Nephron progenitor cell (in vitro differentiated cells): ENCODE data around the gene TCEA3.
A peak's percentile ranks its signal among the peaks of the same experiment; 100 is the strongest.
"Not testable (repeated sequence)": the region's sequence is repeated elsewhere in the genome, so short reads cannot be mapped to it uniquely, and the experiment has no call there.

Source experiments
- DNase-seq: peaks from one replicate; pipeline ENCODE4 v3.0.0; 2021
- H3K27ac Mint-ChIP-seq: 2 replicates; pipeline ENCODE4 v1.8.0; 2021; ENCODE audit warnings: mild to moderate bottlenecking, moderate library complexity, mixed read lengths
- H3K27me3 Mint-ChIP-seq: 2 replicates; pipeline ENCODE4 v1.8.0; 2021; ENCODE audit warnings: mild to moderate bottlenecking, low read depth, mixed read lengths; ENCODE audit not compliant: poor library complexity
- H3K36me3 Mint-ChIP-seq: 2 replicates; pipeline ENCODE4 v1.8.0; 2021; ENCODE audit warnings: low read depth, mixed read lengths
- H3K4me1 Mint-ChIP-seq: 2 replicates; pipeline ENCODE4 v1.8.0; 2021; ENCODE audit warnings: mixed read lengths
- H3K4me3 Mint-ChIP-seq: 2 replicates; pipeline ENCODE4 v1.8.0; 2021; ENCODE audit warnings: mild to moderate bottlenecking, moderate library complexity, mixed read lengths
- H3K9me3 Mint-ChIP-seq: 2 replicates; pipeline ENCODE4 v1.8.0; 2021; ENCODE audit warnings: mild to moderate bottlenecking, moderate library complexity, mixed read lengths
- TF ChIP-seq, protein P1 (sequence below): fragments of 200-600 bp; sonication (generic); IDR thresholded peaks from 2 replicates; pipeline ENCODE4 v1.5.0; 2021; ENCODE audit warnings: antibody characterized with exemption

TCEA3 gene

DNA sequence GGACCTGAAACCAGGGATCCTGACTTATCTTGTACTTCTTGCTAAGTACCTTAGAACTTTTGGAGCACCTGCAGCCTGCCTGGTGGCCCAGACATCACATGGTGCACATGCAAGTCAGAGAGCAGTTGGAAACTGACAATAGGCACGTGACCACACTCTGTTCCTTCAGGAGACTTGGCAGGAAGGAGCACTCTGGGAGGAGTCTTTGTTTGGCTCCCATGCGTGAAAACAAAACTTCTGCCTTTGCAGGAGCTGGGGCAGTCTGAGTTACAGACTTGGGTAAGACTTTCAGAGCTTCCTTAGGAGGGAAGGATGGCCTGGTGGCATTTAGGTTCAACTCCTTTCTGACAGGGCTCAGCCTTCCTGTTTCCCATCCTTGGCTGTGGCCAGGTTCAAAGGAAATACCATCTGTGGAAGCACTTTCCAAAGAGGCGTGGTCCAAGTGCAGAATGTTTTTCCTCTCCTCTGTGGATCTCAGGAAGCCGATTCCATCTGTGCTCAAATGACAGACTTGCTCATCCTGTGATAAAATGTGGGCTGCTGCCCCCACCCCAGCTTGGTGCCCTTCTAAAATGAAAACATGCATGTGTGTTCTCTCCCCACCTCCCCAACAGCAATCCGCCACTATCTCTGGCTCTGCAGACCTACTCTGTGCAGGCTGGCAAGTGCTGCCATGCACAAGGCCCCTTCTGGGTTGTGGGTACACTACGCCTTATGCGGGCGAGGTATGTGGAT is 40.8 kb downstream of the TCEA3 start:
- Mint-ChIP-seq H3K27ac (no peak overlapping the region), H3K4me1 (peaks cover 44% of the 10 kb centered on the region), H3K9me3 (peaks cover 7% of the 10 kb centered on the region), H3K4me3 (no peak overlapping the region), H3K27me3 (peaks cover 15% of the 10 kb centered on the region), H3K36me3 (peaks cover 4% of the 10 kb centered on the region)
- TF ChIP-seq, protein P1, sequence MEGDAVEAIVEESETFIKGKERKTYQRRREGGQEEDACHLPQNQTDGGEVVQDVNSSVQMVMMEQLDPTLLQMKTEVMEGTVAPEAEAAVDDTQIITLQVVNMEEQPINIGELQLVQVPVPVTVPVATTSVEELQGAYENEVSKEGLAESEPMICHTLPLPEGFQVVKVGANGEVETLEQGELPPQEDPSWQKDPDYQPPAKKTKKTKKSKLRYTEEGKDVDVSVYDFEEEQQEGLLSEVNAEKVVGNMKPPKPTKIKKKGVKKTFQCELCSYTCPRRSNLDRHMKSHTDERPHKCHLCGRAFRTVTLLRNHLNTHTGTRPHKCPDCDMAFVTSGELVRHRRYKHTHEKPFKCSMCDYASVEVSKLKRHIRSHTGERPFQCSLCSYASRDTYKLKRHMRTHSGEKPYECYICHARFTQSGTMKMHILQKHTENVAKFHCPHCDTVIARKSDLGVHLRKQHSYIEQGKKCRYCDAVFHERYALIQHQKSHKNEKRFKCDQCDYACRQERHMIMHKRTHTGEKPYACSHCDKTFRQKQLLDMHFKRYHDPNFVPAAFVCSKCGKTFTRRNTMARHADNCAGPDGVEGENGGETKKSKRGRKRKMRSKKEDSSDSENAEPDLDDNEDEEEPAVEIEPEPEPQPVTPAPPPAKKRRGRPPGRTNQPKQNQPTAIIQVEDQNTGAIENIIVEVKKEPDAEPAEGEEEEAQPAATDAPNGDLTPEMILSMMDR: no peak
- no peak for DNase-seq

GRCh38 chr1:23381233-23381885 is 43.2 kb downstream of the TCEA3 start:
- peaks cover 4% of the 10 kb centered on the region for H3K36me3 Mint-ChIP-seq
- DNase-seq: no peak
- TF ChIP-seq, protein P1: no peak
- peaks cover 45% of the 10 kb centered on the region for H3K4me1 Mint-ChIP-seq
- no peak overlapping the region for H3K27ac Mint-ChIP-seq
- H3K27me3 Mint-ChIP-seq: peaks cover 7% of the 10 kb centered on the region
- H3K9me3 Mint-ChIP-seq: peaks cover 7% of the 10 kb centered on the region
- no peak overlapping the region for H3K4me3 Mint-ChIP-seq

- TF ChIP-seq, protein P1: no peak
- no peak overlapping the region for H3K4me3 Mint-ChIP-seq
- peak overlapping the region; percentile 94 for H3K27ac Mint-ChIP-seq
- DNase-seq: no peak
- peaks cover 45% of the 10 kb centered on the region for H3K4me1 Mint-ChIP-seq
- H3K27me3 Mint-ChIP-seq: peaks cover 5% of the 10 kb centered on the region
- H3K9me3 Mint-ChIP-seq: peaks cover 7% of the 10 kb centered on the region
- peaks cover 4% of the 10 kb centered on the region for H3K36me3 Mint-ChIP-seq
Observed at GRCh38 chr1:23380719-23381118, 43.8 kb downstream of the TCEA3 start.

DNA sequence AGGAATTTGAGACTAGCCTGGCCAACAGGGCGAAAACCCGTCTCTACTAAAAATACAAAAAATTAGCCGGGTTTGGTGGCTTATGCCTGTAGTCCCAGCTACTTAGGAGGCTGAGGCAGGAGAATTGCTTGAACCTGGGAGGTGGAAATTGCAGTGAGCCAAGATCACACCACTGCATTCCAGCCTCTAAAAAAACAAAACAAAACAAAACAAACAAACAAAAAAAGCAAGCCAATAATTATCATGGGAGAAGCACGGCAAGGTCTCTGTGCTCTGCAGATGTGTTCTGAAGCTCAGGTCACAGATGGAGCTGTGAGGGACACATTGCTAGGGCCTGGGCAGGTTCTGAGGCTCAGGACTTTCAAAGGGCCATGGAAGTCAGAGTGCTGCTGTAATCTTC is 44.3 kb downstream of the TCEA3 start:
- H3K9me3 Mint-ChIP-seq, DNase-seq, H3K27me3 Mint-ChIP-seq, H3K36me3 Mint-ChIP-seq, H3K4me3 Mint-ChIP-seq: not testable (repeated sequence)
- peak overlapping the region; percentile 94 for H3K27ac Mint-ChIP-seq
- peaks cover 46% of the 10 kb centered on the region for H3K4me1 Mint-ChIP-seq

DNA sequence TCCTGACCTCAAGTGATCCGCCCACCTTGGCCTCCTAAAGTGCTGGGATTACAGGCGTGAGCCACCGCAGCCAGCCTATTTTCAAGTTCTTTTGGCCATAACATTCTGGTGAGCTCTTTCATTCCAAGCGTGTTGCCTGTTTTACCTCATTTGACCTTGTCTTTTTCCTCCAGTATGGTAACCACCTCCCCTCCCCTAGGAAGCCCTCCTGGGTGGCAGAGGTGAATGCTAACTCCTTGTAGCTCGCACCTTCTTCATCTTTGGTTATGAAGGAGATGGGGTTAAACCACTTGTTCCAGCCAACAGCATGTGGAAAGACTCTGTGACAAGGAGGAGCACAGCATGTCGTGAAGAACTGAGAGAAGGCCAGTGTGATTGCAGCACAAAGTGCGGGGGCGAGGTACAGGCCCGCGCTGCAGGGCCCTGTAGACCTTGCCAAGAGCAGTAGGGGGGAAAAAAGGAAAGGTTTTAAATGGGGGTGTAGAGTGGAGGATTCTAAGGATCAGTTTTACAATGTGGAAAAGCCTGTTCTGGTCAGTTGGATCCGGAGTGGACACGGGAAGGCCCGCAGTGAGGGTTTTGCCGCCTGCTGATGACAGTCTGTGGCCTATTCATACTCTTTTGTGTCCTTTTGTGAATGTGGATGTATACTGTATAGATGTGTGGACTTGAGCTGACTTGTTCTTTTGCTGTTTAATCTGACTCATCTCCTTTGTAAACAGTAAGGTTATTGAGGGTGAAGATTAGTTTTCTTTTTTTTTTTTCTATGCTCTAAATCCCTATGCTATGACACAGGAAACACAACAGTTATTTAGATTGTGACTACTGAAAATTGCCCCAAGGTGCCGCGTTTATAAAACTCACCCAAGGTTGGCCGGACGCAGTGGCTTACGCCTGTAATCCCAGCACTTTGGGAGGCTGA is 47.4 kb downstream of the TCEA3 start:
- H3K4me1 Mint-ChIP-seq: peaks cover 57% of the 10 kb centered on the region
- TF ChIP-seq, protein P1: no peak
- no peak for DNase-seq
- H3K27ac Mint-ChIP-seq: peak overlapping the region; percentile 71
- peaks cover 3% of the 10 kb centered on the region for H3K27me3 Mint-ChIP-seq
- peaks cover 18% of the 10 kb centered on the region for H3K36me3 Mint-ChIP-seq
- peaks cover 9% of the 10 kb centered on the region for H3K9me3 Mint-ChIP-seq
- no peak overlapping the region for H3K4me3 Mint-ChIP-seq

GRCh38 chr1:23374079-23374735 is 50.3 kb downstream of the TCEA3 start:
- H3K27me3 Mint-ChIP-seq, DNase-seq, H3K4me3 Mint-ChIP-seq, H3K9me3 Mint-ChIP-seq: not testable (repeated sequence)
- H3K36me3 Mint-ChIP-seq: peaks cover 20% of the 10 kb centered on the region
- H3K27ac Mint-ChIP-seq: peak overlapping the region; percentile 70
- peaks cover 71% of the 10 kb centered on the region for H3K4me1 Mint-ChIP-seq
